Thyroid gland (tissue), 4 donors: ENCODE data around the gene BTN1A1.
"Not testable (repeated sequence)": the region's sequence is repeated elsewhere in the genome, so short reads cannot be mapped to it uniquely, and the experiment has no call there.

Experiments
- POLR2A ChIP-seq, 2 donors: fragments of 450-650 bp; IDR thresholded peaks; one replicate each; pipeline ENCODE4 v1.6.1; 2017; ENCODE audit warnings: antibody characterized with exemption in 2 of 2, mild to moderate bottlenecking in 2 of 2, moderate library complexity in 1 of 2
- TF ChIP-seq, protein P1 (sequence below), 6 experiments: fragments of 200-600 bp in 3 of 6; fragments of 450-650 bp in 3 of 6; sonication (generic) in 3 of 6; IDR thresholded peaks; one replicate each; pipeline ENCODE4 v1.5.1; 2016 to 2019; ENCODE audit warnings: antibody characterized with exemption in 6 of 6, mild to moderate bottlenecking in 2 of 6, inconsistent platforms in 1 of 6, moderate library complexity in 1 of 6

DNA sequence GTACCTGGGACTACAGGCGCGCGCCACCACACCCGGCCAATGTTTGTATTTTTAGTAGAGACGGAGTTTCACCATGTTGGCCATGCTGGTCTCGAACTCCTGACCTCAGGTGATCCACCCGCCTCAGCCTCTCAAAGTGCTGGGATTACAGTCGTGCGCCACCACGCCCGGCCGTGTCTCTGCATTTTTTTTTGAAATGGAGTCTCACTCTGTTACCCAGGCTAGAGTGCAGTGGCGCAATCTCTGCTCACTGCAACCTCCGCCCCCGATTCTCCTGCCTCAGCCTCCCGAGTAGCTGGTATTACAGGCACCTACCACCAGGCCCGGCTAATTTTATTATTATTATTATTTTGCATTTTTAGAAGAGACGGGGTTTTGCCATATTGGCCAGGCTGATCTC lies 47.3 kb downstream of the BTN1A1 start:
- not testable (repeated sequence) for TF ChIP-seq POLR2A (IDR thresholded peaks at IDR 0.05)
- TF ChIP-seq, protein P1, sequence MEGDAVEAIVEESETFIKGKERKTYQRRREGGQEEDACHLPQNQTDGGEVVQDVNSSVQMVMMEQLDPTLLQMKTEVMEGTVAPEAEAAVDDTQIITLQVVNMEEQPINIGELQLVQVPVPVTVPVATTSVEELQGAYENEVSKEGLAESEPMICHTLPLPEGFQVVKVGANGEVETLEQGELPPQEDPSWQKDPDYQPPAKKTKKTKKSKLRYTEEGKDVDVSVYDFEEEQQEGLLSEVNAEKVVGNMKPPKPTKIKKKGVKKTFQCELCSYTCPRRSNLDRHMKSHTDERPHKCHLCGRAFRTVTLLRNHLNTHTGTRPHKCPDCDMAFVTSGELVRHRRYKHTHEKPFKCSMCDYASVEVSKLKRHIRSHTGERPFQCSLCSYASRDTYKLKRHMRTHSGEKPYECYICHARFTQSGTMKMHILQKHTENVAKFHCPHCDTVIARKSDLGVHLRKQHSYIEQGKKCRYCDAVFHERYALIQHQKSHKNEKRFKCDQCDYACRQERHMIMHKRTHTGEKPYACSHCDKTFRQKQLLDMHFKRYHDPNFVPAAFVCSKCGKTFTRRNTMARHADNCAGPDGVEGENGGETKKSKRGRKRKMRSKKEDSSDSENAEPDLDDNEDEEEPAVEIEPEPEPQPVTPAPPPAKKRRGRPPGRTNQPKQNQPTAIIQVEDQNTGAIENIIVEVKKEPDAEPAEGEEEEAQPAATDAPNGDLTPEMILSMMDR (IDR thresholded peaks at IDR 0.05): not testable (repeated sequence)
